Calu3 (cell line): ENCODE results near the gene MRPS12. TPM values are rescaled to one million over a fixed set of nuclear protein-coding genes. Genes with fewer than 3 reads are reported as not detected.

Source experiments
- BruUV-seq: library from RNA; stranded (reverse); fragments of 400-500 nt; replicated peaks from 2 replicates; lab custom pipeline; 2021; lab: Mats Ljungman, UMichigan
- CTCF ChIA-PET: fragments of 300-600 bp; sonication (Branson Sonifier 250); formaldehyde crosslinking; loops from one replicate; lab custom pipeline; 2022; ENCODE audit warnings: antibody characterized with exemption; lab: Charles Lee
- DNase-seq: peaks from one replicate; pipeline ENCODE4 v3.0.0; 2022
- H3K27ac Mint-ChIP-seq: one replicate; pipeline ENCODE4 v1.8.0; 2022; ENCODE audit warnings: mixed read lengths; ENCODE audit not compliant: unreplicated experiment
- H3K27me3 Mint-ChIP-seq: one replicate; pipeline ENCODE4 v1.8.0; 2022; ENCODE audit warnings: mixed read lengths; ENCODE audit not compliant: unreplicated experiment
- H3K36me3 Mint-ChIP-seq: one replicate; pipeline ENCODE4 v1.8.0; 2022; ENCODE audit warnings: mild to moderate bottlenecking, moderate library complexity, mixed read lengths; ENCODE audit not compliant: insufficient read depth, unreplicated experiment
- H3K4me1 Mint-ChIP-seq: one replicate; pipeline ENCODE4 v1.8.0; 2022; ENCODE audit warnings: mild to moderate bottlenecking, low read depth, mixed read lengths; ENCODE audit not compliant: unreplicated experiment
- H3K4me3 Mint-ChIP-seq: one replicate; pipeline ENCODE4 v1.8.0; 2022; ENCODE audit warnings: mild to moderate bottlenecking, low read depth, moderate library complexity, mixed read lengths; ENCODE audit not compliant: unreplicated experiment
- H3K9me3 Mint-ChIP-seq: one replicate; pipeline ENCODE4 v1.8.0; 2022; ENCODE audit warnings: low read depth, mixed read lengths; ENCODE audit not compliant: unreplicated experiment
- CTCF ChIP-seq: fragments of 200-600 bp; IDR thresholded peaks from one replicate; pipeline ENCODE4 v1.8.0; 2022; ENCODE audit warnings: antibody characterized with exemption; ENCODE audit not compliant: unreplicated experiment
- intact Hi-C: fragments of 100-400 bp; cut with micrococcal nuclease; formaldehyde crosslinking; loops from one replicate; pipeline ENCODE4 v1.10.0; 2022; ENCODE audit not compliant: unreplicated experiment
- total RNA-seq: library from RNA; stranded (reverse); gene quantifications from 2 replicates; pipeline ENCODE4 v1.2.3, GENCODE V29; 2022

Gene MRPS12
- total RNA-seq, 1 experiment from 2014 or later = 73.1 TPM

- no TSS peak for BruUV-seq
- intact Hi-C loops = no loop called here
- Mint-ChIP-seq H3K27ac (no peak overlapping the region), H3K36me3 (peaks cover 10% of the 10 kb centered on the region), H3K4me1 (peaks cover 4% of the 10 kb centered on the region), H3K4me3 (no peak overlapping the region), H3K27me3 (no peaks in the 10 kb centered on the region), H3K9me3 (no peaks in the 10 kb centered on the region)
- DNase-seq = no peak
- TF ChIP-seq CTCF = no peak
- CTCF ChIA-PET = no interaction called here
Measured at GRCh38 chr19:38893341-38893771, 37.4 kb upstream of the MRPS12 start.

GRCh38 chr19:38894968-38895367 lies 35.8 kb upstream of the MRPS12 start:
- no peak overlapping the region for H3K27ac Mint-ChIP-seq
- CTCF ChIA-PET = no interaction called here
- DNase-seq = no peak
- peaks cover 25% of the 10 kb centered on the region for H3K36me3 Mint-ChIP-seq
- no peaks in the 10 kb centered on the region for H3K9me3 Mint-ChIP-seq
- no peak overlapping the region for H3K4me3 Mint-ChIP-seq
- intact Hi-C loops = no loop called here
- BruUV-seq = no TSS peak
- no peak for TF ChIP-seq CTCF
- H3K4me1 Mint-ChIP-seq = peaks cover 12% of the 10 kb centered on the region
- no peaks in the 10 kb centered on the region for H3K27me3 Mint-ChIP-seq

- H3K36me3 Mint-ChIP-seq = peaks cover 45% of the 10 kb centered on the region
- no peaks in the 10 kb centered on the region for H3K27me3 Mint-ChIP-seq
- intact Hi-C loops = no loop called here
- DNase-seq = no peak
- no peak for TF ChIP-seq CTCF
- peak overlapping the region; percentile 83 for H3K4me3 Mint-ChIP-seq
- CTCF ChIA-PET = no interaction called here
- H3K4me1 Mint-ChIP-seq = peaks cover 22% of the 10 kb centered on the region
- H3K27ac Mint-ChIP-seq = peak overlapping the region; percentile 91
- BruUV-seq = no TSS peak
- no peaks in the 10 kb centered on the region for H3K9me3 Mint-ChIP-seq
Measured at GRCh38 chr19:38898788-38899446, 31.8 kb upstream of the MRPS12 start.

GRCh38 chr19:38899447-38900201 lies 31.1 kb upstream of the MRPS12 start, which contains the start of the genes NFKBIB and SIRT2:
Gene NFKBIB (plus strand): TSS chr19:38899969. CDS start chr19:38900033, 64 bp downstream.
Gene SIRT2 (minus strand): TSS chr19:38899618. CDS start chr19:38899521, 97 bp downstream.
- Mint-ChIP-seq H3K4me3 (peak within 1 kb of the TSS; percentile 83), H3K27ac (peak within 1 kb of the TSS; percentile 91), H3K9me3 (peaks cover 3% of the 10 kb centered on the region), H3K4me1 (peaks cover 27% of the 10 kb centered on the region), H3K27me3 (no peaks in the 10 kb centered on the region), H3K36me3 (peaks cover 47% of the 10 kb centered on the region)
- BruUV-seq = no TSS peak
- no peak for TF ChIP-seq CTCF
- CTCF ChIA-PET = interaction anchor here (0.5 to 1.9 kb wide), 13 partner anchors 9 to 1137 kb away, joined by 3 to 17 read pairs (median 4); partner anchors contain the start of genes ACTN4, FAM98C, LGALS4 and MRPS12
- DNase-seq = peak; percentile 99
- intact Hi-C loops = no loop called here
